H1 (cell line): ENCODE data around the gene PHLDB3. TPM values are rescaled to one million over a fixed set of nuclear protein-coding genes. Genes with fewer than 3 reads are reported as not detected.

Source experiments
- CTCF ChIA-PET: fragments of 300-600 bp; sonication (Branson Sonifier 250); formaldehyde crosslinking; loops from one replicate; lab custom pipeline; 2021; ENCODE audit not compliant: partially characterized antibody; lab: Charles Lee
- POLR2A ChIA-PET: fragments of 300-600 bp; sonication (Branson Sonifier 250); formaldehyde crosslinking; loops from one replicate; lab custom pipeline; 2021; ENCODE audit warnings: inconsistent platforms; ENCODE audit not compliant: partially characterized antibody; lab: Charles Lee
- DNase-seq, 2 experiments: peaks; one replicate each; pipeline versions ENCODE4 v3.0.0 to v3.0.0-alpha.2; 2010 to 2022; ENCODE audit warnings: low spot score in 2 of 2, low read depth in 1 of 2, mixed read lengths in 1 of 2
- FAIRE-seq: peaks from 2 replicates; lab custom pipeline; 2011; peaks lifted over from hg19 to GRCh38; lab: Jason Lieb, UNC
- H2AFZ ChIP-seq: 2 replicates; pipeline ENCODE4 v1.8.1; 2012; ENCODE audit warnings: low read length, inconsistent platforms
- H2AK5ac ChIP-seq: 2 replicates; pipeline ENCODE4 v1.6.1; 2013; ENCODE audit warnings: low read depth, low read length
- H2BK120ac ChIP-seq: replicated peaks from 2 replicates; pipeline ENCODE3; 2013; ENCODE audit warnings: low read depth, low read length, inconsistent platforms
- H2BK12ac ChIP-seq: 2 replicates; pipeline ENCODE4 v1.6.1; 2013; ENCODE audit warnings: low read depth, low read length
- H2BK15ac ChIP-seq: 2 replicates; pipeline ENCODE4 v1.6.1; 2013; ENCODE audit warnings: low read length
- H2BK20ac ChIP-seq: 2 replicates; pipeline ENCODE4 v1.6.1; 2013; ENCODE audit warnings: low read length
- H2BK5ac ChIP-seq: 2 replicates; pipeline ENCODE4 v1.6.1; 2013; ENCODE audit warnings: low read depth, low read length
- H3K14ac ChIP-seq: 2 replicates; pipeline ENCODE4 v1.6.1; 2013; ENCODE audit warnings: inconsistent platforms; ENCODE audit not compliant: insufficient read length
- H3K18ac ChIP-seq: 2 replicates; pipeline ENCODE4 v1.6.1; 2013; ENCODE audit warnings: low read length; ENCODE audit errors: extremely low read depth
- H3K23ac ChIP-seq: 2 replicates; pipeline ENCODE4 v1.6.1; 2013; ENCODE audit warnings: inconsistent platforms; ENCODE audit not compliant: insufficient read length
- H3K23me2 ChIP-seq: 2 replicates; pipeline ENCODE4 v1.6.1; 2013; ENCODE audit warnings: low read depth, low read length
- H3K27ac ChIP-seq: 2 replicates; pipeline ENCODE4 v1.6.1; 2011; ENCODE audit warnings: low read depth, low read length, inconsistent platforms
- H3K27me3 ChIP-seq, 4 experiments: replicated peaks in 1 of 4; 1 replicate in 1 of 4; 2 replicates in 3 of 4; pipeline versions ENCODE4 v1.6.1 to v1.8.1; 2011 to 2013; ENCODE audit warnings: low read length in 3 of 4, mild to moderate bottlenecking in 3 of 4, inconsistent platforms in 2 of 4, mixed read lengths in 2 of 4, moderate library complexity in 1 of 4; ENCODE audit not compliant: control insufficient read depth in 3 of 4, insufficient read depth in 3 of 4; ENCODE audit errors: extremely low read depth in 1 of 4
- H3K36me3 ChIP-seq, 4 experiments: 2 replicates each; pipeline versions ENCODE4 v1.6.1 to v1.8.1; 2011 to 2013; ENCODE audit warnings: mild to moderate bottlenecking in 4 of 4, low read length in 3 of 4, moderate library complexity in 2 of 4, control low read depth in 1 of 4, inconsistent platforms in 1 of 4; ENCODE audit not compliant: insufficient read depth in 4 of 4, control insufficient read depth in 2 of 4
- H3K4ac ChIP-seq: replicated peaks from 2 replicates; pipeline ENCODE3; 2013; ENCODE audit warnings: low read length, low read depth, mixed read lengths, inconsistent platforms; ENCODE audit not compliant: insufficient read length
- H3K4me1 ChIP-seq, 4 experiments: replicated peaks in 1 of 4; 1 replicate in 1 of 4; 2 replicates in 3 of 4; pipeline versions ENCODE4 v1.6.1 to v1.8.1; 2011 to 2013; ENCODE audit warnings: low read length in 3 of 4, inconsistent platforms in 2 of 4, mixed read lengths in 1 of 4; ENCODE audit not compliant: insufficient read depth in 4 of 4, control insufficient read depth in 3 of 4
- H3K4me2 ChIP-seq, 2 experiments: 2 replicates each; pipeline versions ENCODE4 v1.6.1 to v1.8.1; 2011 to 2013; ENCODE audit warnings: low read depth in 2 of 2, low read length in 2 of 2, control low read depth in 1 of 2, inconsistent platforms in 1 of 2, mild to moderate bottlenecking in 1 of 2; ENCODE audit not compliant: insufficient read depth in 1 of 2
- H3K4me3 ChIP-seq, 4 experiments: fragments of 200-600, 300-600 bp in 1 of 4; sonication (generic), shearing (Covaris generic), sonication (Bioruptor Twin) in 1 of 4; 2 replicates each; pipeline versions ENCODE4 v1.5.1 to v1.8.1; 2011 to 2016; ENCODE audit warnings: low read length in 4 of 4, low read depth in 3 of 4, control low read depth in 2 of 4, inconsistent platforms in 2 of 4, mild to moderate bottlenecking in 2 of 4, mixed read lengths in 1 of 4, moderate library complexity in 1 of 4; ENCODE audit not compliant: insufficient read depth in 2 of 4; ENCODE audit errors: extremely low read depth in 1 of 4
- H3K56ac ChIP-seq: replicated peaks from 2 replicates; pipeline ENCODE3; 2013; ENCODE audit warnings: low read depth, mild to moderate bottlenecking, mixed read lengths, low read length, inconsistent platforms; ENCODE audit not compliant: insufficient read length
- H3K79me1 ChIP-seq: 2 replicates; pipeline ENCODE4 v1.6.1; 2013; ENCODE audit warnings: low read depth, low read length, control low read depth
- H3K79me2 ChIP-seq, 2 experiments: 2 replicates each; pipeline versions ENCODE4 v1.6.1 to v1.8.1; 2012 to 2013; ENCODE audit warnings: low read length in 2 of 2, mild to moderate bottlenecking in 2 of 2, inconsistent platforms in 1 of 2; ENCODE audit not compliant: insufficient read depth in 2 of 2, control insufficient read depth in 1 of 2
- H3K9ac ChIP-seq, 4 experiments: replicated peaks in 1 of 4; 1 replicate in 1 of 4; 2 replicates in 3 of 4; pipeline versions ENCODE4 v1.6.1 to v1.8.1; 2011 to 2013; ENCODE audit warnings: low read depth in 3 of 4, low read length in 3 of 4, control low read depth in 2 of 4, mild to moderate bottlenecking in 2 of 4, moderate library complexity in 2 of 4, inconsistent platforms in 1 of 4; ENCODE audit errors: extremely low read depth in 1 of 4
- H3K9me3 ChIP-seq, 2 experiments: 2 replicates each; pipeline versions ENCODE4 v1.6.1 to v1.8.1; 2012 to 2013; ENCODE audit warnings: mild to moderate bottlenecking in 2 of 2, moderate library complexity in 2 of 2, control low read depth in 1 of 2, inconsistent platforms in 1 of 2, low read depth in 1 of 2, low read length in 1 of 2, mixed read lengths in 1 of 2; ENCODE audit not compliant: insufficient read depth in 2 of 2
- H4K20me1 ChIP-seq, 2 experiments: replicated peaks in 1 of 2; 2 replicates each; pipeline versions ENCODE3 to v1.8.1; 2011 to 2013; ENCODE audit warnings: inconsistent platforms in 2 of 2, low read length in 2 of 2, mild to moderate bottlenecking in 1 of 2; ENCODE audit not compliant: insufficient read depth in 2 of 2, control insufficient read depth in 1 of 2
- H4K5ac ChIP-seq: 2 replicates; pipeline ENCODE4 v1.6.1; 2013; ENCODE audit warnings: low read length, low read depth, mixed read lengths, inconsistent platforms; ENCODE audit not compliant: insufficient read length
- H4K8ac ChIP-seq: 2 replicates; pipeline ENCODE4 v1.8.0; 2013; ENCODE audit warnings: mild to moderate bottlenecking, moderate library complexity, low read length, inconsistent platforms; ENCODE audit not compliant: insufficient read depth; ENCODE audit errors: extremely low read depth
- H4K91ac ChIP-seq: replicated peaks from 2 replicates; pipeline ENCODE3; 2013; ENCODE audit warnings: low read length, mixed read lengths, inconsistent platforms; ENCODE audit not compliant: insufficient read length
- EZH2 ChIP-seq: fragments of 200-600 bp; sonication (generic); IDR thresholded peaks from 2 replicates; pipeline ENCODE4 v1.7.1; 2012; ENCODE audit warnings: low read depth, mild to moderate bottlenecking, moderate library complexity, low read length, inconsistent platforms; ENCODE audit not compliant: severe bottlenecking
- GTF2F1 ChIP-seq: IDR thresholded peaks from 2 replicates; pipeline ENCODE4 v1.6.1; 2012; ENCODE audit warnings: low read depth, low read length, improper control_type of control experiment, borderline replicate concordance
- HDAC6 ChIP-seq: IDR thresholded peaks from one replicate; pipeline ENCODE4 v1.7.1; 2012; ENCODE audit warnings: low read depth, mild to moderate bottlenecking, inconsistent platforms, low read length, moderate library complexity
- POLR2AphosphoS5 ChIP-seq: IDR thresholded peaks from 2 replicates; pipeline ENCODE4 v1.6.1; 2011; ENCODE audit warnings: low read depth, low read length
- RBBP5 ChIP-seq: IDR thresholded peaks from 2 replicates; pipeline ENCODE4 v1.7.1; 2012; ENCODE audit warnings: low read depth, mild to moderate bottlenecking, inconsistent platforms, low read length, moderate library complexity, borderline replicate concordance
- TCF12 ChIP-seq: IDR thresholded peaks from 2 replicates; pipeline ENCODE4 v1.6.1; 2011; ENCODE audit warnings: low read depth, mild to moderate bottlenecking, low read length
- WGBS, 2 experiments: shearing (Covaris generic) in 1 of 2; methylation state at CpG; one replicate each; pipeline versions ENCODE4 v1.1.6 to v1.1.7; 2013 to 2015; ENCODE audit warnings: low lambda C conversion rate in 2 of 2, mixed read lengths in 2 of 2, inconsistent platforms in 1 of 2, low coverage in 1 of 2, missing lambda C conversion rate in 1 of 2; ENCODE audit not compliant: insufficient replicate concordance in 2 of 2, insufficient coverage in 1 of 2, insufficient read length in 1 of 2; ENCODE audit errors: extremely low coverage in 1 of 2, missing lambda C conversion rate in 1 of 2; 5-methylcytosine and 5-hydroxymethylcytosine counted together
- polyA plus RNA-seq, 7 experiments: library from polyadenylated mRNA; depleted of rRNA in 3 of 7; stranded (reverse) in 5 of 7; unstranded in 2 of 7; fragments of >200 nt in 5 of 7; fragments of 200-250 nt in 2 of 7; gene quantifications; 1 replicate in 5 of 7; 2 replicates in 1 of 7; 4 replicates in 1 of 7; pipeline versions ENCODE4 v1.2.1 to v1.2.3, GENCODE V29; 2011 to 2013; ENCODE audit warnings: missing spikeins in 2 of 7, mixed read lengths in 2 of 7
- total RNA-seq: library from RNA; stranded (reverse); fragmentation: NEBNext Ultra II Directional; extraction: Animal tissue kit (Norgen Biotek cat#: 25700); gene quantifications from 2 replicates; pipeline ENCODE4 v1.2.1, GENCODE V29; 2021
- TF ChIP-seq, protein P1 (sequence below), 3 experiments: IDR thresholded peaks; 1 replicate in 2 of 3; 2 replicates in 1 of 3; pipeline versions ENCODE4 v1.5.1 to v1.6.1; 2011; ENCODE audit warnings: low read length in 3 of 3, mild to moderate bottlenecking in 3 of 3, inconsistent platforms in 2 of 3, low read depth in 1 of 3, moderate library complexity in 1 of 3; ENCODE audit not compliant: insufficient read depth in 1 of 3; ENCODE audit errors: control extremely low read depth in 1 of 3
- TF ChIP-seq, protein P2 (sequence below): IDR thresholded peaks from 2 replicates; pipeline ENCODE4 v1.6.1; 2011; ENCODE audit warnings: low read depth, mild to moderate bottlenecking, low read length; ENCODE audit not compliant: insufficient read depth

The PHLDB3 gene
- total and polyA plus RNA-seq, 2 of the 8 experiments (the other 6 are each of a cell fraction or from before 2014, with no cell fraction given) = 4.0 to 8.5 TPM

DNA sequence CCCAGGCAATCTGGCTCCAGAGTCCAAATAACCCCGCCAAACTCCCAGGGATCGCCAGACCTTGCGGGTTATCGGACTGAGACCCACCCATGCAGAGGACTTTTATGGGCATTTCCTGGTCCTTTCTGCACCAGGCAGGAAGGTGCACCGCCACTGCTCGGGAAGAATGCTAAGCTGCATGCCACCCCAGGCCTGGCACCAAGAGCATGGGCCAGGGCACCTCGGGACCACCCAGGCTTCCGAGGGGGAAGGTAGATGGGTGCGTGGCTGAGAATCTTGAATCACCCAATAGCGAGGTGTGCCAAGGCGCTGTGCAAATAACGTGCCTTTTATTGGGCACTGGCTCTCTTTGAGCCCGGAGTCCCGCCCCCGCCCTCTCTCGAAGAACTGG, 28.0 kb upstream of the PHLDB3 start:
- DNase-seq (no peak), FAIRE-seq (no peak)
- H2BK15ac ChIP-seq = 0 out of 2 replicates have a peak overlapping the region, but pooled peaks have one; percentile 36
- 7% methylated on average over 16 of the region's 16 CpGs; no CpG with 5 or more reads in 1 of the 2 experiments for WGBS, 2 experiments
- no peaks in the 10 kb centered on the region for H3K79me1 ChIP-seq
- peaks cover 0 to 14% (median 4%) of the 10 kb centered on the region in 4 experiments; a peak in 6 of 7 replicates for H3K4me1 ChIP-seq
- peak overlapping the region; percentile 27 for H3K56ac ChIP-seq
- no peak overlapping the region for H3K4ac ChIP-seq
- H3K36me3 ChIP-seq = peaks cover 0 to 2% (median under 1%) of the 10 kb centered on the region in 4 experiments; a peak in 1 of 8 replicates
- H4K20me1 ChIP-seq = no peaks in the 10 kb centered on the region
- H2BK120ac ChIP-seq = no peak overlapping the region
- H2BK5ac ChIP-seq = 0 out of 2 replicates have a peak overlapping the region, but pooled peaks have one; percentile 69
- no peak overlapping the region for H4K91ac ChIP-seq
- no peaks in the 10 kb centered on the region for H3K9me3 ChIP-seq
- POLR2A ChIA-PET = interaction anchor here (0.7 to 3.4 kb wide), 11 partner anchors 8 to 1462 kb away, joined by 3 to 13 read pairs (median 4); partner anchors contain the start of genes IRGQ, LYPD3 and ZNF576
- peak overlapping the region; percentile 79 to 97 for H3K4me2 ChIP-seq
- H2BK20ac ChIP-seq = no peak overlapping the region
- peak overlapping the region in 2 of 4 experiments; percentile 42 to 45; a peak in 3 of 7 replicates for H3K9ac ChIP-seq
- H3K23me2 ChIP-seq = peaks cover 15% of the 10 kb centered on the region
- CTCF ChIA-PET = interaction anchor here (0.6 to 6.9 kb wide), 8 partner anchors 13 to 1547 kb away, joined by 3 to 122 read pairs (median 4); partner anchors contain the start of genes IRGQ, XRCC1 and ZNF576
- no peak overlapping the region for H2AK5ac ChIP-seq
- H3K27ac ChIP-seq = no peak overlapping the region
- H3K4me3 ChIP-seq = peak overlapping the region; percentile 63 to 74 (median 68)
- no peak overlapping the region for H3K23ac ChIP-seq
- peak overlapping the region; percentile 9; the same call in 1 of the 2 replicates for H4K8ac ChIP-seq
- no peak overlapping the region for H4K5ac ChIP-seq
- H3K79me2 ChIP-seq = no peaks in the 10 kb centered on the region
- peak; percentile 10; the same call in 1 of the 2 replicates for TF ChIP-seq POLR2AphosphoS5
- TF ChIP-seq TCF12 = no peak
- no peak for TF ChIP-seq GTF2F1
- TF ChIP-seq, protein P1, sequence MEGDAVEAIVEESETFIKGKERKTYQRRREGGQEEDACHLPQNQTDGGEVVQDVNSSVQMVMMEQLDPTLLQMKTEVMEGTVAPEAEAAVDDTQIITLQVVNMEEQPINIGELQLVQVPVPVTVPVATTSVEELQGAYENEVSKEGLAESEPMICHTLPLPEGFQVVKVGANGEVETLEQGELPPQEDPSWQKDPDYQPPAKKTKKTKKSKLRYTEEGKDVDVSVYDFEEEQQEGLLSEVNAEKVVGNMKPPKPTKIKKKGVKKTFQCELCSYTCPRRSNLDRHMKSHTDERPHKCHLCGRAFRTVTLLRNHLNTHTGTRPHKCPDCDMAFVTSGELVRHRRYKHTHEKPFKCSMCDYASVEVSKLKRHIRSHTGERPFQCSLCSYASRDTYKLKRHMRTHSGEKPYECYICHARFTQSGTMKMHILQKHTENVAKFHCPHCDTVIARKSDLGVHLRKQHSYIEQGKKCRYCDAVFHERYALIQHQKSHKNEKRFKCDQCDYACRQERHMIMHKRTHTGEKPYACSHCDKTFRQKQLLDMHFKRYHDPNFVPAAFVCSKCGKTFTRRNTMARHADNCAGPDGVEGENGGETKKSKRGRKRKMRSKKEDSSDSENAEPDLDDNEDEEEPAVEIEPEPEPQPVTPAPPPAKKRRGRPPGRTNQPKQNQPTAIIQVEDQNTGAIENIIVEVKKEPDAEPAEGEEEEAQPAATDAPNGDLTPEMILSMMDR (IDR thresholded peaks at IDR 0.05; ENCODE audit: control extremely low read depth in 1 of 3, insufficient read depth in 1 of 3, low read depth in 1 of 3, low read length in 3 of 3) = 0 out of 4 replicates have a peak, but pooled peaks of 1 of the 3 experiments have one; percentile 1
- TF ChIP-seq, protein P2, sequence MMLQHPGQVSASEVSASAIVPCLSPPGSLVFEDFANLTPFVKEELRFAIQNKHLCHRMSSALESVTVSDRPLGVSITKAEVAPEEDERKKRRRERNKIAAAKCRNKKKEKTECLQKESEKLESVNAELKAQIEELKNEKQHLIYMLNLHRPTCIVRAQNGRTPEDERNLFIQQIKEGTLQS = no peak
- TF ChIP-seq HDAC6 = no peak
- TF ChIP-seq RBBP5 = peak; percentile 11; the same call in 1 of the 2 replicates
- no peak for TF ChIP-seq EZH2
- H2BK12ac ChIP-seq = no peak overlapping the region
- H3K18ac ChIP-seq = peak overlapping the region; percentile 33; the same call in 1 of the 2 replicates
- H2AFZ ChIP-seq = peak overlapping the region; percentile 62; the same call in 1 of the 2 replicates
- no peak overlapping the region for H3K14ac ChIP-seq
- H3K27me3 ChIP-seq = peaks cover 0 to 2% (median 0%) of the 10 kb centered on the region in 4 experiments; a peak in 2 of 7 replicates
